H1 (cell line): Measurements from ENCODE around the gene ELOVL5. TPM values are rescaled to one million over a fixed set of nuclear protein-coding genes. Genes with fewer than 3 reads are reported as not detected.

Experiments
- CTBP2 ChIP-seq: IDR thresholded peaks from 2 replicates; pipeline ENCODE4 v1.7.0; 2011; ENCODE audit warnings: borderline replicate concordance, mild to moderate bottlenecking, moderate library complexity, mixed read lengths, low read length; ENCODE audit not compliant: insufficient read depth, insufficient read length
- FOSL1 ChIP-seq: IDR thresholded peaks from 2 replicates; pipeline ENCODE4 v1.6.1; 2011; ENCODE audit warnings: mild to moderate bottlenecking, low read depth, low read length, moderate library complexity; ENCODE audit not compliant: insufficient read depth
- GTF2F1 ChIP-seq: IDR thresholded peaks from 2 replicates; pipeline ENCODE4 v1.6.1; 2012; ENCODE audit warnings: low read depth, low read length, improper control_type of control experiment, borderline replicate concordance
- NRF1 ChIP-seq: IDR thresholded peaks from 2 replicates; pipeline ENCODE4 v1.6.1; 2011; ENCODE audit warnings: mild to moderate bottlenecking, low read depth, low read length, improper control_type of control experiment
- POLR2AphosphoS5 ChIP-seq: IDR thresholded peaks from 2 replicates; pipeline ENCODE4 v1.6.1; 2011; ENCODE audit warnings: low read depth, low read length
- polyA plus RNA-seq, 7 experiments: library from polyadenylated mRNA; depleted of rRNA in 3 of 7; stranded (reverse) in 5 of 7; unstranded in 2 of 7; fragments of >200 nt in 5 of 7; fragments of 200-250 nt in 2 of 7; gene quantifications; 1 replicate in 5 of 7; 2 replicates in 1 of 7; 4 replicates in 1 of 7; pipeline versions ENCODE4 v1.2.1 to v1.2.3, GENCODE V29; 2011 to 2013; ENCODE audit warnings: missing spikeins in 2 of 7, mixed read lengths in 2 of 7
- total RNA-seq: library from RNA; stranded (reverse); fragmentation: NEBNext Ultra II Directional; extraction: Animal tissue kit (Norgen Biotek cat#: 25700); gene quantifications from 2 replicates; pipeline ENCODE4 v1.2.1, GENCODE V29; 2021
- TF ChIP-seq, protein P1 (sequence below): IDR thresholded peaks from 2 replicates; pipeline ENCODE4 v1.6.1; 2012; ENCODE audit warnings: low read length, inconsistent platforms

The ELOVL5 gene
- total and polyA plus RNA-seq, 2 of the 8 experiments (the other 6 are each of a cell fraction or from before 2014, with no cell fraction given), result 113 to 156 TPM

DNA sequence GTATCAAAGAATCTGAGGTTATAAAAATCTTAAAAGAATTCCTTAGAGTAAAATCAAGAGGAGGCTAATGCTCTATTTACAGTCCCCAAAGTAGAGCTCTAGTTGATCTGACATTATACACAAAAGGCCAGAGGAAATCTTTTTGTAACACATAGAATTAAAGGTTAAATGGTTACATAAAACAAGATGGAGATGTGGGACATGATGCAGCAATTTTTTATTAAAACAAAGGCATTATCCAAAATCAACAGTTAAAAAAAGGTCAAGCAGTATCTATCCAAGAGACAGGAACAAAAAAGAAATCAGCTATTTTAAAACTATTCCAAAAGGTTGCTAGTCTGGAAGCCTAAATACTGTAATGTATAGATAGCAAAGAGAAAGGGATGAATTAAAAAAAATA lies 20.4 kb downstream of the ELOVL5 start (continued):
- TF ChIP-seq, protein P1, sequence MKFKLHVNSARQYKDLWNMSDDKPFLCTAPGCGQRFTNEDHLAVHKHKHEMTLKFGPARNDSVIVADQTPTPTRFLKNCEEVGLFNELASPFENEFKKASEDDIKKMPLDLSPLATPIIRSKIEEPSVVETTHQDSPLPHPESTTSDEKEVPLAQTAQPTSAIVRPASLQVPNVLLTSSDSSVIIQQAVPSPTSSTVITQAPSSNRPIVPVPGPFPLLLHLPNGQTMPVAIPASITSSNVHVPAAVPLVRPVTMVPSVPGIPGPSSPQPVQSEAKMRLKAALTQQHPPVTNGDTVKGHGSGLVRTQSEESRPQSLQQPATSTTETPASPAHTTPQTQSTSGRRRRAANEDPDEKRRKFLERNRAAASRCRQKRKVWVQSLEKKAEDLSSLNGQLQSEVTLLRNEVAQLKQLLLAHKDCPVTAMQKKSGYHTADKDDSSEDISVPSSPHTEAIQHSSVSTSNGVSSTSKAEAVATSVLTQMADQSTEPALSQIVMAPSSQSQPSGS, result no peak
- TF ChIP-seq NRF1 (no peak), CTBP2 (no peak), FOSL1 (no peak), GTF2F1 (no peak), POLR2AphosphoS5 (no peak)
